Stimulated activated naive CD8-positive, alpha-beta T cell treated with anti-CD3 and anti-CD28 coated beads, Interleukin-15, amount 100 ng/mL, for 72 hours (primary cell): ENCODE measurements around the gene FRMPD1.

Source experiments
- ATAC-seq: fragments of 150-1000 bp; cut with Tn5 transposase; 2 replicates; pipeline ENCODE4 v1.10.0; 2021; ENCODE audit warnings: mild to moderate bottlenecking, moderate library complexity
- DNase-seq, 2 donors: peaks; one replicate each; pipeline ENCODE4 v3.0.0; 2021 to 2022
- H3K27ac Mint-ChIP-seq, 2 donors: one replicate each; pipeline ENCODE4 v1.8.0; 2022; ENCODE audit warnings: mild to moderate bottlenecking in 2 of 2, mixed read lengths in 2 of 2, moderate library complexity in 2 of 2
- H3K27me3 Mint-ChIP-seq: one replicate; pipeline ENCODE4 v1.8.0; 2022; ENCODE audit warnings: mixed read lengths
- H3K4me1 Mint-ChIP-seq: one replicate; pipeline ENCODE4 v1.8.0; 2022; ENCODE audit warnings: mild to moderate bottlenecking, mixed read lengths
- H3K4me3 Mint-ChIP-seq, 2 donors: one replicate each; pipeline ENCODE4 v1.8.0; 2022; ENCODE audit warnings: mild to moderate bottlenecking in 2 of 2, mixed read lengths in 2 of 2, moderate library complexity in 1 of 2
- H3K9me3 Mint-ChIP-seq, 2 donors: one replicate each; pipeline ENCODE4 v1.8.0; 2022; ENCODE audit warnings: mixed read lengths in 2 of 2

The FRMPD1 gene

GRCh38 chr9:37792122-37792521, 141.4 kb downstream of the FRMPD1 start:
- H3K27me3 Mint-ChIP-seq, result no peaks in the 10 kb centered on the region
- no peaks in the 10 kb centered on the region for H3K4me1 Mint-ChIP-seq
- peaks cover 0 to 7% of the 10 kb centered on the region in 2 donors for H3K9me3 Mint-ChIP-seq
- no peak overlapping the region for H3K4me3 Mint-ChIP-seq
- H3K27ac Mint-ChIP-seq, result no peak overlapping the region
- DNase-seq, result no peak
- ATAC-seq, result no peak

DNA sequence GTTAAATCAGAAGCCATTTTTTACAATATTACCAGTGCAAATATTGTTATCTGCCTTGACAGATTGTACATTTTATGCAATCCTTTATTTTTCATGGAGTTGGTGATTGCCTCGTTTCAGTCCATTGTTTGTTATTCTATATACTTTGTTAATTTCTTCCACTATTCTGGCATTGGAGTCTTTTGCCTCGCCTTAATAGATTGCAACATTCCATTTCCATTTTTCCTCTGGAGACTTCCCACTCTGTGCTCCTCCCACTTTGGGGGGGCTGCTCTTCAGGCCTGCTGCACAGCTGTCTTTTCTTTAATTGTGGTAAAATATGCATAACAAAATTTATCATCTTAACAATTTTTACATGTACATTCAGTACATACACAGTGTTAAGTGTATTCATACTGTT, 145.5 kb downstream of the FRMPD1 start:
- no peak overlapping the region for H3K4me3 Mint-ChIP-seq
- no peak for ATAC-seq
- peaks cover 18% of the 10 kb centered on the region for H3K4me1 Mint-ChIP-seq
- H3K27me3 Mint-ChIP-seq, result no peaks in the 10 kb centered on the region
- H3K27ac Mint-ChIP-seq, result no peak overlapping the region
- no peak for DNase-seq
- peaks cover 0 to 3% of the 10 kb centered on the region in 2 donors for H3K9me3 Mint-ChIP-seq
